AG09319 (cell line): ENCODE measurements around the gene C1orf167.

Experiments used
- DNase-seq: peaks from one replicate; pipeline ENCODE4 v3.0.0-alpha.2; 2010; ENCODE audit warnings: low read depth; ENCODE audit errors: extremely low read depth
- CTCF ChIP-seq: IDR thresholded peaks from 2 replicates; pipeline ENCODE4 v1.5.1; 2011; ENCODE audit warnings: low read depth, mild to moderate bottlenecking, inconsistent platforms, low read length, moderate library complexity

The C1orf167 gene

GRCh38 chr1:11787251-11787803 lies 25.3 kb downstream of the C1orf167 start:
- no peak for TF ChIP-seq CTCF
- peak; percentile 34 for DNase-seq

GRCh38 chr1:11787804-11788436 lies 25.9 kb downstream of the C1orf167 start:
- TF ChIP-seq CTCF: no peak
- DNase-seq: no peak

- no peak for DNase-seq
- no peak for TF ChIP-seq CTCF
These were observed 26.6 kb downstream of the C1orf167 start for GRCh38 chr1:11788549-11789053.

- TF ChIP-seq CTCF: no peak
- DNase-seq: no peak
These were observed 27.4 kb downstream of the C1orf167 start for GRCh38 chr1:11789126-11790067.

- no peak for TF ChIP-seq CTCF
- DNase-seq: no peak
These were observed 28.3 kb downstream of the C1orf167 start for GRCh38 chr1:11790101-11790879.

GRCh38 chr1:11790880-11791715 lies 29.1 kb downstream of the C1orf167 start:
- DNase-seq: peak; percentile 94
- TF ChIP-seq CTCF: no peak
